Thyroid gland (tissue), 4 donors: ENCODE results near the gene LSM7. TPM values are rescaled to one million over a fixed set of nuclear protein-coding genes. Genes with fewer than 3 reads are reported as not detected.

Experiments
- DNase-seq, 2 donors: peaks; one replicate each; pipeline ENCODE4 v3.0.0-alpha.2; 2019
- H3K27ac ChIP-seq, 3 donors: fragments of 200-600 bp; sonication (generic); 1 replicate in 2 of 3; 2 replicates in 1 of 3; pipeline ENCODE4 v1.5.1; 2016 to 2019; ENCODE audit warnings: mild to moderate bottlenecking in 1 of 3, moderate library complexity in 1 of 3
- H3K27me3 ChIP-seq: fragments of 200-600 bp; sonication (generic); one replicate; pipeline ENCODE4 v1.5.1; 2019
- H3K36me3 ChIP-seq, 2 donors: fragments of 200-600 bp; sonication (generic); one replicate each; pipeline ENCODE4 v1.5.1; 2016 to 2019
- H3K4me1 ChIP-seq, 2 donors: fragments of 200-600 bp; sonication (generic); one replicate each; pipeline ENCODE4 v1.5.1; 2017 to 2019
- H3K4me3 ChIP-seq, 3 donors: fragments of 200-600 bp; sonication (generic); replicated peaks in 1 of 3; 1 replicate in 2 of 3; 2 replicates in 1 of 3; pipeline ENCODE4 v1.5.1; 2016; ENCODE audit warnings: mild to moderate bottlenecking in 1 of 3
- H3K9me3 ChIP-seq: fragments of 200-600 bp; sonication (generic); one replicate; pipeline ENCODE4 v1.5.1; 2017
- POLR2A ChIP-seq, 2 donors: fragments of 450-650 bp; IDR thresholded peaks; one replicate each; pipeline ENCODE4 v1.6.1; 2017; ENCODE audit warnings: antibody characterized with exemption in 2 of 2, mild to moderate bottlenecking in 2 of 2, moderate library complexity in 1 of 2
- WGBS, 2 donors: methylation state at CpG; one replicate each; pipeline ENCODE4 v1.1.5; 2017; 5-methylcytosine and 5-hydroxymethylcytosine counted together
- intact Hi-C: fragments of 100-400 bp; cut with DNase I; formaldehyde crosslinking; loops from one replicate; pipeline ENCODE4 v1.15.1; 2023
- total RNA-seq, 4 donors: library from RNA; depleted of rRNA; stranded (reverse); fragments of >200 nt; gene quantifications; one replicate each; pipeline ENCODE4 v1.2.3, GENCODE V29; 2016
- TF ChIP-seq, protein P1 (sequence below), 6 experiments: fragments of 200-600 bp in 3 of 6; fragments of 450-650 bp in 3 of 6; sonication (generic) in 3 of 6; IDR thresholded peaks; one replicate each; pipeline ENCODE4 v1.5.1; 2016 to 2019; ENCODE audit warnings: antibody characterized with exemption in 6 of 6, mild to moderate bottlenecking in 2 of 6, inconsistent platforms in 1 of 6, moderate library complexity in 1 of 6

The LSM7 gene
- total RNA-seq, 4 donors from 2014 or later: 21.1 to 139 (median 55.1) TPM

DNA sequence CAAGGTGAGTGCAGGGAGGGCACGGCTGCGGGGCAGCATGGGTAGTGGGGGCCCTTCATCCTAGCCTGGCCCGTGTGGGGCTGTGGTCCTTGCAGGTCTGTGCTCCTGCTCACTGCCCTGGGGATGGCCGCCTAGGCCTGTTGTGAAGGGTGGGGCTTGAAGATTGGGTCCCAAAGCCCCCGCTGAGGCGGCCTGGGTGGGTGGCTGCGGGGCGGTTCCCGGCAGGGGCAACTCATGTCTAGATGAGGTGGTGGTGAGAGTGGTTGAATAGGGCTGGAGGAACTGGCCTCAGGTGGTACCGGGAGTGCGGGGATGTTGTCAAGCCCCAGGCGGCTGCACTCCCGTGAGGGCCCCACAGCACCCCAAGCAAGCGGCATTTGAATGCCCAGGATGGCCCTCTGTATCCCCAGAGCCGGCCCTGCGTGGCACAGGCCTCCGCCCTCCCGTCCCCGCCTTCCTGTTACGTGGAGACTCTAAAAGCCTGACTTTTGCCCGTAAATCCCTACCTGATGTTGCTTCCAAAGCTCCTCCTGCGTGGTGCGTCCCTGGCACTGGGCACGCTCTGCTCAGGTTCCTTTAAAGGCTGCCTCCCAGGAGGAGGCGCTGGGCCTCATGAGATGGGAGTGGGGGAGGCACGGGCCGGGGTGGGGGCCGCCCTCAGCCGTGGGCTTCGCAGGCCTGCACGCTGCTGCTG lies 15.1 kb upstream of the LSM7 start:
- Histone ChIP-seq H3K27me3 (no peaks in the 10 kb centered on the region), H3K27ac (no peak overlapping the region), H3K4me3 (no peak overlapping the region), H3K9me3 (no peaks in the 10 kb centered on the region), H3K36me3 (peaks cover 12 to 15% of the 10 kb centered on the region in 2 donors), H3K4me1 (no peaks in the 10 kb centered on the region)
- no peak for DNase-seq
- intact Hi-C loops: no loop called here
- 96 to 97% methylated on average over 24 to 31 of the region's 31 CpGs for WGBS, 2 donors
- TF ChIP-seq, protein P1, sequence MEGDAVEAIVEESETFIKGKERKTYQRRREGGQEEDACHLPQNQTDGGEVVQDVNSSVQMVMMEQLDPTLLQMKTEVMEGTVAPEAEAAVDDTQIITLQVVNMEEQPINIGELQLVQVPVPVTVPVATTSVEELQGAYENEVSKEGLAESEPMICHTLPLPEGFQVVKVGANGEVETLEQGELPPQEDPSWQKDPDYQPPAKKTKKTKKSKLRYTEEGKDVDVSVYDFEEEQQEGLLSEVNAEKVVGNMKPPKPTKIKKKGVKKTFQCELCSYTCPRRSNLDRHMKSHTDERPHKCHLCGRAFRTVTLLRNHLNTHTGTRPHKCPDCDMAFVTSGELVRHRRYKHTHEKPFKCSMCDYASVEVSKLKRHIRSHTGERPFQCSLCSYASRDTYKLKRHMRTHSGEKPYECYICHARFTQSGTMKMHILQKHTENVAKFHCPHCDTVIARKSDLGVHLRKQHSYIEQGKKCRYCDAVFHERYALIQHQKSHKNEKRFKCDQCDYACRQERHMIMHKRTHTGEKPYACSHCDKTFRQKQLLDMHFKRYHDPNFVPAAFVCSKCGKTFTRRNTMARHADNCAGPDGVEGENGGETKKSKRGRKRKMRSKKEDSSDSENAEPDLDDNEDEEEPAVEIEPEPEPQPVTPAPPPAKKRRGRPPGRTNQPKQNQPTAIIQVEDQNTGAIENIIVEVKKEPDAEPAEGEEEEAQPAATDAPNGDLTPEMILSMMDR (IDR thresholded peaks at IDR 0.05): no peak
- TF ChIP-seq POLR2A (IDR thresholded peaks at IDR 0.05): no peak

DNA sequence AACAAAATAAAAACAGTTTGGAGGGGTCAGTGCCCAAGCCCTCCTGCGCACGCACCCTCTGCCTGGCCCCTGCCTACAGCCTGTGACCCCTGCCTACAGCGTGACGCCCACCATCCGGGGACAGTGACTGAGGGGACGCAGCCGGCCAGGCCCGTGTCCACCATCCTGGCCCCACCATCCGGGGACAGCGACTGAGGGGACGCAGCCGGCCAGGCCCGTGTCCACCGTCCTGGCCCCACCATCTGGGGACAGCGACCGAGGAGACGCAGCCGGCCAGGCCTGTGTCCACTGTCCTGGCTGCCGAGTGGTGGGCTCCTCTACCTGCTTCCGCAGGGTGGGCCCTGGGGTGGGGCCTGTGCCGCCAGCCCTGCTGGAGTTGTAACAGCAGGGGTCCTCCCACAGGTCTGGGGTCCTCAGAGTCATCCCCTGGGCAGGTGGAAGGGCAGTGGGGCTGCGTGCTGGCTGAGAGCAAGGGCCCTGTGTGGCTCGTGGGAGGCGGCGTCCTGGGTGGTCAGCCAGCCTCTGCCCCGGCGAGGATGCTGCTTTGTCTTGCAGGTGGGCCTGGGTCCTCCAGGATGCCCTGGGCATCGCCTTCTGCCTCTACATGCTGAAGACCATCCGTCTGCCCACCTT lies 14.4 kb upstream of the LSM7 start:
- no peak for TF ChIP-seq POLR2A (IDR thresholded peaks at IDR 0.05)
- TF ChIP-seq, protein P1 (IDR thresholded peaks at IDR 0.05): no peak
- H3K27me3 ChIP-seq: no peaks in the 10 kb centered on the region
- H3K36me3 ChIP-seq: peaks cover 12 to 15% of the 10 kb centered on the region in 2 donors
- intact Hi-C loops: no loop called here
- no peaks in the 10 kb centered on the region for H3K4me1 ChIP-seq
- H3K9me3 ChIP-seq: no peaks in the 10 kb centered on the region
- no peak for DNase-seq
- WGBS, 2 donors: 95 to 97% methylated on average over 9 to 13 of the region's 29 CpGs
- no peak overlapping the region for H3K27ac ChIP-seq
- no peak overlapping the region for H3K4me3 ChIP-seq

DNA sequence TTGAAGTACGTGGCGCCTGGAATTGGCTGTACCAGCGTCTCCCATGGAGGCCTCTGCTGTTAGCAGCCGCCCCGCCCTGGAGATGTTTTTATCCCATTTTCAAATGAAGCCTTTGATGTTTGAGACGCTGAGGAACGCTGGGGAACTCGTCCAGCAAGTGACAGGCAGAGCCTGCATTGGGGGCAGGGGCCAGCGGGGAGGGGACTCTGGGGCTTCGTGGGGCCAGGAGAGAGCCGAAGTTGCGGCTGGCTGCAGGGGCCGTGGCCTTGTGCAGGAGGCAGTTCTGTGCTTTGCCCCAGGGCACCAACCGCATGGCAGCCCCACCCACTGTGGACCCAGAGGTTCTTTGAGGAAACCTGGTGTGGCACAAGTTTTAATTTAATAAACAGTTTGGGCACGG lies 13.6 kb upstream of the LSM7 start:
- peaks cover 12 to 15% of the 10 kb centered on the region in 2 donors for H3K36me3 ChIP-seq
- no peaks in the 10 kb centered on the region for H3K9me3 ChIP-seq
- TF ChIP-seq, protein P1 (IDR thresholded peaks at IDR 0.05): no peak
- TF ChIP-seq POLR2A (IDR thresholded peaks at IDR 0.05): no peak
- DNase-seq: no peak
- H3K4me1 ChIP-seq: no peaks in the 10 kb centered on the region
- intact Hi-C loops: no loop called here
- H3K4me3 ChIP-seq: no peak overlapping the region
- WGBS, 2 donors: 93 to 94% methylated on average over 14 to 15 of the region's 15 CpGs
- H3K27me3 ChIP-seq: no peaks in the 10 kb centered on the region
- no peak overlapping the region for H3K27ac ChIP-seq

DNA sequence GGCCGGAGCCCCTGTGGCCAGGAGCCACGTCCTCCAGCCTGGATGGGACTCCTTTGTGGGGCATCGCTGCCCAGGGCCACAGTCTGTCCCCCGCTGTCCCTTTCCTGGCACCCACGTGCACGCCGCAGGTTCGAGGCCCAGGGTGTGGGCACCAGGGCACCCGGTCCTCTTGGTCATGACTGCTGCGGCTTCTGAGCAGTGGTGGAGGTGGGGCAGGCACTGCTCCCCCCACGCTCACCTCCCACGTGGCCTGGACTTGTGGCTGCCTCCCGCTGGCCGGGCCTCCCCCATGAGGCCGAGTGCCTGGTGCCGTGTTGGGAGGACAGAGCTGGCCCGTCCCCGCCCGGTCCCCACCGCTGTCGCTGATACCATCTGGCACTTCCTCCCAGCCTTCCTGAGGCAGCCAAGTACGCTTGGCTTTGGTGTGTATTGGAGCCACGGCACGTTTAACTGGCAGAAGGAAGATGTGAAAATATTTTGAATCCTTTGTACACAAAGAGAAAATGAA lies 12.9 kb upstream of the LSM7 start:
- DNase-seq: no peak
- Histone ChIP-seq H3K27me3 (no peaks in the 10 kb centered on the region), H3K4me3 (no peak overlapping the region), H3K9me3 (no peaks in the 10 kb centered on the region), H3K36me3 (peaks cover 11 to 12% of the 10 kb centered on the region in 2 donors), H3K4me1 (no peaks in the 10 kb centered on the region), H3K27ac (no peak overlapping the region)
- no peak for TF ChIP-seq POLR2A (IDR thresholded peaks at IDR 0.05)
- TF ChIP-seq, protein P1 (IDR thresholded peaks at IDR 0.05): no peak
- WGBS, 2 donors: 80 to 97% methylated on average over 10 to 21 of the region's 24 CpGs
- intact Hi-C loops: no loop called here
